Measurements from ENCODE around the gene NMU.
"Not testable (repeated sequence)": the region's sequence is repeated elsewhere in the genome, so short reads cannot be mapped to it uniquely, and the experiment has no call there.

The NMU gene

DNA sequence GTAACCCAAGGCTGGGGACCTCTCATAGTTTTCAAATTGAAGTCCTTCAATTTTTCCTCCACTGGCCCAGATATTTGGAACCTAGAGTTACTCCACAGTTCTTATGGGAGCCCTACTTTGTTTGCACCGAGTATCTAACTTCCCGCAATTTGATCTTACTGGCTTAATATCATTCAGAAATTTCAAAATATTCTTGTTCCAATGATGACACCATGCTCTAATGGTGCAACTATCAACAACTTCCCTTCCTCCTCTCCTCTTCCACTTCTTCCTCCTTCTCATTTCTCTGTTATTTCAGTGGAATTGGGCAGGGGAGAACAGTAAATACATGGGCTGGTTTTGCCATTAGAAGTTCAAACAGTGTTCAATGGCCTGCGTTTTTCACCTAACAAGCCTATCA, 64.3 kb downstream of the NMU start:
- no peak for DNase-seq (ENCODE audit: low read depth)
- TF ChIP-seq, protein P1, sequence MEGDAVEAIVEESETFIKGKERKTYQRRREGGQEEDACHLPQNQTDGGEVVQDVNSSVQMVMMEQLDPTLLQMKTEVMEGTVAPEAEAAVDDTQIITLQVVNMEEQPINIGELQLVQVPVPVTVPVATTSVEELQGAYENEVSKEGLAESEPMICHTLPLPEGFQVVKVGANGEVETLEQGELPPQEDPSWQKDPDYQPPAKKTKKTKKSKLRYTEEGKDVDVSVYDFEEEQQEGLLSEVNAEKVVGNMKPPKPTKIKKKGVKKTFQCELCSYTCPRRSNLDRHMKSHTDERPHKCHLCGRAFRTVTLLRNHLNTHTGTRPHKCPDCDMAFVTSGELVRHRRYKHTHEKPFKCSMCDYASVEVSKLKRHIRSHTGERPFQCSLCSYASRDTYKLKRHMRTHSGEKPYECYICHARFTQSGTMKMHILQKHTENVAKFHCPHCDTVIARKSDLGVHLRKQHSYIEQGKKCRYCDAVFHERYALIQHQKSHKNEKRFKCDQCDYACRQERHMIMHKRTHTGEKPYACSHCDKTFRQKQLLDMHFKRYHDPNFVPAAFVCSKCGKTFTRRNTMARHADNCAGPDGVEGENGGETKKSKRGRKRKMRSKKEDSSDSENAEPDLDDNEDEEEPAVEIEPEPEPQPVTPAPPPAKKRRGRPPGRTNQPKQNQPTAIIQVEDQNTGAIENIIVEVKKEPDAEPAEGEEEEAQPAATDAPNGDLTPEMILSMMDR (conservative IDR thresholded peaks at IDR 0.05; ENCODE audit: low read depth, low read length), result no peak
- no peak overlapping the region for H3K4me3 ChIP-seq (ENCODE audit: low read depth, low read length)

DNA sequence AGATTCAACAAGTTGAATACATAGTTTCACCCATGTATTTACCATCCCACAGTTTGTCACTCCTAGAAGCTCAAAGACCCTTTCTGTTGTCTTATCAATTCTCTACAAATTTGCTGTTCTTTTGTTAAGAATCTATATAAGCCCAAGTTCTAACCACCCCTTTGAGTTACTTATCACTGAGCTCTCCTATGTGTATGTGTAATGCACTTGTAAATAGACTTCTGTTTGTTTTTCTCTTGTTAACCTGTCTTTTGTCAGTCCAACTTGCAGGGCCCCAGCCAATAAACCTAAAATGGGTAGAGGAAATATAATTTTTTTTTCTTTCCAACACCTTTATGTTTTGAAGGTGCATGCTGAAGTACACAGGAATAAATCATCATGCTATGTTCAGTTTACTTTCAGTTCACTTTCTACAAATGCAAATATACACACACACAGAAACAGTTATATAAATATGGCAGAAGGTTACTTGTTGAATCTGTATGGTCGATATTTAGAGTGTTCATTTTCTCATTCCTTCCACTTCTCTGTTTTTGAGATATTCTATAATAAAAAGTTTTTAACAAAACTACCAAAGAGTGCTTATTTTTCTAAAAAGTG, 67.1 kb downstream of the NMU start:
- TF ChIP-seq, protein P1 (conservative IDR thresholded peaks at IDR 0.05; ENCODE audit: low read depth, low read length), result no peak
- DNase-seq (ENCODE audit: low read depth), result no peak
- no peak overlapping the region for H3K4me3 ChIP-seq (ENCODE audit: low read depth, low read length)

DNA sequence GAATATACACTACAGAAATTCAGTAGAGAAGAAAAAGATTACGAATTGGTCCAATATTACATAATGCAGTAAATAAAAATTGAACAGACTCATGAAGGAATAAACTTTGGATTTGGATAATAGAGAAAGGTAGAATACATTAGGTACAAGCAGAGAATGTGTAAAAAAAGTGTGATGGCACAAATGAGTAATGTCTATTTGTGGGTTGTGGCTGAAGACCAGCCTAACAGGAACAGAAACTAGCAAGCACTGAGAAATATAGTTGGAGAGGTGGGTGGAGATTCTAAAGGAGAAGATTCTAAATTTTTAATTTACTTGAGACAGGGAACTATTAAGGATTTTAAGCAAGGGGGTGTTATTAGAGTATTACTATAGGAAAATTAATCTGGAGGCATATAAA, 74.2 kb downstream of the NMU start:
- TF ChIP-seq, protein P1 (conservative IDR thresholded peaks at IDR 0.05; ENCODE audit: low read depth, low read length), result no peak
- DNase-seq (ENCODE audit: low read depth), result no peak
- H3K4me3 ChIP-seq (ENCODE audit: low read depth, low read length), result no peak overlapping the region

DNA sequence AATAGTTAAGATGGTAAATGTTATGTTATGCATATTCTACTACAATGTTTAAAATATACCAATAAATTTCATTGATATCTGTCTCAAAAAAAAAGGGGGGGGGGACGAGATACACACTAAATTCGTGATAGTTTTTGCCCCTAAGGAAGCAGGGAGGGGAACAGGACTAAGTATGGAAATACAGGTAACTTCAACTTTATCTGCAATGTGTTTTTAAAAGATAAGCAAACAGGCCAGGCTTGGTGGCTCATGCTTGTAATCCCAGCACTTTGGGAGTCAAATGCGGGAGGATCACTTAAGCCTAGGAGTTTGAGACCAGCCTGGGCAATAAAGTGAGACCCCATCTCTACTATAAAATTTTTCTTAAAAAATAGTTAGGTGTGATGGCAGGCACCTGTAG, 76.0 kb downstream of the NMU start:
- DNase-seq (ENCODE audit: low read depth), result no peak
- TF ChIP-seq, protein P1 (conservative IDR thresholded peaks at IDR 0.05; ENCODE audit: low read depth, low read length), result no peak
- no peak overlapping the region for H3K4me3 ChIP-seq (ENCODE audit: low read depth, low read length)

DNA sequence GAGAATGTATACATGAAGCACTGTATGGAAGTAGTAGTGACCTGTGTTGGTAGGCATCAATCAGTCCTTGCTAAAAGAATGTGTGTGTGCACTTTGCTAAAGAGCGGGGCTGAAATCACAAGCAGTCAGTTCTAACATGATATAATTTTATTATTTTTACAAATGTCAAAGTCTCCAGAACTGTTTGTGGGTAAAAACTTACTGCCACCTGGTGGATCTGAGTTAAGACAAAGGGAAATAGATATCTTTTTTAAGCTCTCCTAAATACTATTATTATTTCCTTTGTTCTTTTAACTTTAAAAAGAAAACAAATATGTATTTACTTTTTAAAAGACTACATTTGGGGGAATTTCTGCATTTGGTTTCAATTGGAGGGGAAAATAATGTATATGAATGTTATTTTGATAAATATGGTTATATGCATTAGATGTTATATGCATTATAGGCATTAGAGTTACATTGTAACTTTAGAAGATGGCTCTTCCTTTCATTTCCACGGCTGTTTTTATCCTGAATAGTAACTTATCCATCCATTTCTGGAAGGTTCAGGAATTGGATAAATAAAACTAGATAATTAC, 81.6 kb downstream of the NMU start:
- TF ChIP-seq, protein P1 (conservative IDR thresholded peaks at IDR 0.05; ENCODE audit: low read depth, low read length), result peak; percentile 62
- peak; percentile 84 for DNase-seq (ENCODE audit: low read depth)
- H3K4me3 ChIP-seq (ENCODE audit: low read depth, low read length), result no peak overlapping the region

DNA sequence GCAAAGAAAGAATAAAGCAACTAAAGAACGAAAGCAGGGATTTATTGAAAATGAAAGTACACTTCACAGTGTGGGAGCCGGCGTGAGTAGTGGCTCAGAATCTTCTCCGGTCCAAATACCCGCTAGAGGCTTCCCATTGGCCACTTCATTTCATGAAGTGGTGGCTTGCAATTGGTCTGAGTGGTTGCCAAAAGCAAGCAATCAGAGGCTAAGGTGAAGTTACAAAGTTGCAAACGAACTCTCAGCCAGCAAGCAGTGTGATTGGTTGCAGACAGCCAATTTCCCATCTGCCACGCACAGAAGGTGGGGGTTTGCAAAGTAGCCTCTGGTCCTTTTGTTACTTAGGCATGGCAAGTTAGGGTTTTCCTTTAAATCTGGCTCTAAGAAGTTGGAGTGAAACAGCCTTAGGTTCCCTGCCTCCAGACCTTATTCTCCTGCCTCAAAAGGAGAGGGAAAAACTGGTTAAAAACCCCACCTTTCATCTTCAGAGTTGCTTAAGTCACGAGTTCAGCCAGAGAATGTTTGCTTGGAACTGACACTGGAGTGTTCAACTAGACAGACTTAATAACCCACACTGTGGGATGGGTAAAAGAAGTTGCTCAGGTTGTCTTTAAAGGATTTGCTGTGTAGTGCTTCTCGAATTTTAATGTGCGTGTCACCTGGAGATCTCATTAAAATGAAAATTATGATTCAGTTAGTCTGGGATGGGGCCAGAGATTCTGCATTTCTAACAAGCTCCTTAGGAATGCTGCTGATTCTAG, 82.5 kb downstream of the NMU start:
- TF ChIP-seq, protein P1 (conservative IDR thresholded peaks at IDR 0.05; ENCODE audit: low read depth, low read length), result no peak
- peak; percentile 60 for DNase-seq (ENCODE audit: low read depth)
- peak overlapping the region; percentile 4 for H3K4me3 ChIP-seq (ENCODE audit: low read depth, low read length)

DNA sequence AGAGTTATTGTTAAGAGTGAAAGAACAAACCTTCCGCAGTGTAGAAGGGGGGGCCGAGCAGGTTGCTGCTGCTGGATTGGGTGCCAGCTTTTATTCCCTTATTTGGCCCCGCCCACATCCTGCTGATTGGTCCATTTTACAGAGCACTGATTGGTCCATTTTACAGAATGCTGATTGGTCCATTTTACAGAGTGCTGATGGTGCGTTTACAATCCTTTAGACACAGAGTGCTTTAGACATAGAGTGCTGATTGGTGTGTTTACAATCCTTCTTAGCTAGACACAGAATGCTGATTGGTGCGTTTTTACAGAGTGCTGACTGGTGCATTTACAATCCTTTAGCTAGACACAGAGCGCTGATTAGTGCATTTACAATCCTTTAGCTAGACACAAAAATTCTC, 84.1 kb downstream of the NMU start:
- not testable (repeated sequence) for DNase-seq (ENCODE audit: low read depth); H3K4me3 ChIP-seq (ENCODE audit: low read depth, low read length)

Data from choroid plexus epithelial cell (primary cell).